SU-DHL-6 (cell line): ENCODE data around the gene AVPR1B.

Experiments used
- EZH2phosphoT487 ChIP-seq: fragments of 200-600 bp; sonication (generic), shearing (Covaris generic); conservative IDR thresholded peaks from 2 replicates; pipeline ENCODE4 v1.6.1; 2018; ENCODE audit warnings: mild to moderate bottlenecking, antibody characterized with exemption, low read length, moderate library complexity, mixed read lengths
- TF ChIP-seq, protein P1 (sequence below): fragments of 200-600 bp; sonication (generic); IDR thresholded peaks from one replicate; pipeline ENCODE4 v1.5.1; 2017; ENCODE audit warnings: antibody characterized with exemption, mild to moderate bottlenecking, low read length, moderate library complexity; ENCODE audit not compliant: insufficient read depth, poor library complexity, severe bottlenecking

DNA sequence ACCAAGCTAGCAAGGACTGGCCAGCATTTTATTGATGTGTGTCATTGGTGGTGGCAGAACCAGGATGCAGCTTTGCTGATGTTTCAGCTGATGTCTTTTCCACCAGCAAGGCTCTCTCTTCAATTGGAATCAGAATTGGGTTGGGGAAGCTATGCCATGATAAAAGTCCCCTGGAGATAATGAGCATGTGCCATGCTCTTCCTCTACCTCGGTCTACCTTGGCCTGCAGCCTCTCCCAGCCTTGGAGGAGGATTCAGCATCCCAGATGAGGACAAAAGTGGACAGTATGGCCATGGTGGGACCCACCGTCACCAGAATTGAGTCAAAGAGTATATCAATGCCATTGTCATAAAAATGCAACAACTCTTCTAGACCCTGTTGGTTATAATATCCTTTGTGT, 8.6 kb downstream of the AVPR1B start:
- TF ChIP-seq, protein P1, sequence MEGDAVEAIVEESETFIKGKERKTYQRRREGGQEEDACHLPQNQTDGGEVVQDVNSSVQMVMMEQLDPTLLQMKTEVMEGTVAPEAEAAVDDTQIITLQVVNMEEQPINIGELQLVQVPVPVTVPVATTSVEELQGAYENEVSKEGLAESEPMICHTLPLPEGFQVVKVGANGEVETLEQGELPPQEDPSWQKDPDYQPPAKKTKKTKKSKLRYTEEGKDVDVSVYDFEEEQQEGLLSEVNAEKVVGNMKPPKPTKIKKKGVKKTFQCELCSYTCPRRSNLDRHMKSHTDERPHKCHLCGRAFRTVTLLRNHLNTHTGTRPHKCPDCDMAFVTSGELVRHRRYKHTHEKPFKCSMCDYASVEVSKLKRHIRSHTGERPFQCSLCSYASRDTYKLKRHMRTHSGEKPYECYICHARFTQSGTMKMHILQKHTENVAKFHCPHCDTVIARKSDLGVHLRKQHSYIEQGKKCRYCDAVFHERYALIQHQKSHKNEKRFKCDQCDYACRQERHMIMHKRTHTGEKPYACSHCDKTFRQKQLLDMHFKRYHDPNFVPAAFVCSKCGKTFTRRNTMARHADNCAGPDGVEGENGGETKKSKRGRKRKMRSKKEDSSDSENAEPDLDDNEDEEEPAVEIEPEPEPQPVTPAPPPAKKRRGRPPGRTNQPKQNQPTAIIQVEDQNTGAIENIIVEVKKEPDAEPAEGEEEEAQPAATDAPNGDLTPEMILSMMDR: no peak
- TF ChIP-seq EZH2phosphoT487: no peak
